Heart left ventricle (tissue), 13 donors: ENCODE measurements around the gene ATP7B.

ENCODE experiments used
- POLR2A ChIP-seq, 2 donors: fragments of 450-650 bp; IDR thresholded peaks; one replicate each; pipeline ENCODE4 v1.6.1; 2017; ENCODE audit warnings: antibody characterized with exemption in 2 of 2, mild to moderate bottlenecking in 2 of 2, moderate library complexity in 2 of 2
- TF ChIP-seq, protein P1 (sequence below), 12 donors: fragments of 200-600 bp; sonication (generic) in 4 of 12; IDR thresholded peaks; one replicate each; pipeline versions ENCODE4 v1.5.0 to v1.8.0; 2018 to 2022; ENCODE audit warnings: antibody characterized with exemption in 12 of 12, mild to moderate bottlenecking in 5 of 12
- donor health status: ischemic (EF 13 %, LVEDD 7.1; RV severe dilation, severe dysfunction).
- donor health status: DM: no; HTN: yes; CAD: no.
- donor health status: DM: no; HTN: no; CAD: no.
- donor health status: ischemic (EF 25% LVEDD 6.9; RV normal size, moderate dysfunction).
- donor health status: ischemic (EF 25% LVEDD 5.7; RV mildly dilated, moderate dysfunction).
- donor health status: ischemic (EF 35%, LVEDD 5.7; RV mildly dilated, moderate dysfunction).
- donor health status: nonischemic (EF 11% LVEDD 7.7; RV severe dilation, severe dysfunction).
- donor health status: DM: yes; HTN: yes; CAD: no.
- donor health status: PGD.
- donor health status: ischemic (EF 29% LVEDD 5.4; RV normal size, mild dysfunction).
- donor health status: nonischemic (EF 23%, LVEDD 6.1; RV moderate dilation, normal function).

DNA sequence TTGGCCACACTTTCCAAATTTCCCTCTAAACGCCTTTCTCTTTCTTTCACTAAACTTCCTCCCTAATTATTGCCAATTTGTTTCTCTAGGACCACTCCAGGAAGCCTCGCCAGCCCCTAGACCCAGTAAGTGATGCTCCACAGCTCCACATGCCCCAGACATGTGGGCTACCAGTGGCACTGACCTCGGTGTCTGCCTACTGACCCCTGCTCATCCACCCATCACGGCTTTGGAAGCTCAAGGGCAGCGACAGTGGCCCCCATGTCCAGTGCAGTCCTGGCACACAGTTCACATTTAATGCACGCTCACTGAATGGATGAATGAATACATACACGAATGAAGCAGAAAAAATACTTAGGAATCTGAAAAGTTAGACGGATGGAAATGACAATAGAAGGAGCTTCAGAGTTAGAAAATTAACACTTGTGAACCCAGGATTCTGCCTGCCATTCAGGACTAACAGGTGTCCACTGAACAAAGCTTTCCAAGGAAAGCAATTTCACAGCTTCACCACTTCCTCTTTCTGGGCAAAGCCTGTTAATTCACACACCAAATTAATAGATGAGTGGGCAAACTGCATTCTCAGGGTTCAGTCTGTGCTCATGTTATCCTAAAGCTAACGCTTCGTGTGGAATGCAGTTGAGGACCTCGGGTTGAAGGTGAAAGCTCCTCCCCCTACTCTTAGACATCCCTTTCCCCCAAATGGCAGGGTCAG lies 98.6 kb downstream of the ATP7B start:
- TF ChIP-seq, protein P1, sequence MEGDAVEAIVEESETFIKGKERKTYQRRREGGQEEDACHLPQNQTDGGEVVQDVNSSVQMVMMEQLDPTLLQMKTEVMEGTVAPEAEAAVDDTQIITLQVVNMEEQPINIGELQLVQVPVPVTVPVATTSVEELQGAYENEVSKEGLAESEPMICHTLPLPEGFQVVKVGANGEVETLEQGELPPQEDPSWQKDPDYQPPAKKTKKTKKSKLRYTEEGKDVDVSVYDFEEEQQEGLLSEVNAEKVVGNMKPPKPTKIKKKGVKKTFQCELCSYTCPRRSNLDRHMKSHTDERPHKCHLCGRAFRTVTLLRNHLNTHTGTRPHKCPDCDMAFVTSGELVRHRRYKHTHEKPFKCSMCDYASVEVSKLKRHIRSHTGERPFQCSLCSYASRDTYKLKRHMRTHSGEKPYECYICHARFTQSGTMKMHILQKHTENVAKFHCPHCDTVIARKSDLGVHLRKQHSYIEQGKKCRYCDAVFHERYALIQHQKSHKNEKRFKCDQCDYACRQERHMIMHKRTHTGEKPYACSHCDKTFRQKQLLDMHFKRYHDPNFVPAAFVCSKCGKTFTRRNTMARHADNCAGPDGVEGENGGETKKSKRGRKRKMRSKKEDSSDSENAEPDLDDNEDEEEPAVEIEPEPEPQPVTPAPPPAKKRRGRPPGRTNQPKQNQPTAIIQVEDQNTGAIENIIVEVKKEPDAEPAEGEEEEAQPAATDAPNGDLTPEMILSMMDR (IDR thresholded peaks at IDR 0.05) = no peak
- no peak for TF ChIP-seq POLR2A (IDR thresholded peaks at IDR 0.05)
